Neutrophil (primary cell): ENCODE data around the gene EPN3.

Experiments
- H3K27ac ChIP-seq: fragments of 200-600 bp; sonication (generic); 2 replicates; pipeline ENCODE4 v1.5.1; 2016; ENCODE audit warnings: mild to moderate bottlenecking, moderate library complexity
- H3K27me3 ChIP-seq: fragments of 200-600 bp; sonication (generic); 2 replicates; pipeline ENCODE4 v1.6.0; 2016; ENCODE audit warnings: mild to moderate bottlenecking
- H3K36me3 ChIP-seq: fragments of 200-600 bp; sonication (generic); 2 replicates; pipeline ENCODE4 v1.5.1; 2017
- H3K4me1 ChIP-seq, 2 experiments: fragments of 200-600 bp in 1 of 2; sonication (generic) in 1 of 2; 1 replicate in 1 of 2; 2 replicates in 1 of 2; pipeline versions ENCODE4 v1.5.1 to v1.6.1; 2013 to 2016; ENCODE audit warnings: low read depth in 1 of 2, low read length in 1 of 2, mild to moderate bottlenecking in 1 of 2, moderate library complexity in 1 of 2; ENCODE audit not compliant: control insufficient read depth in 1 of 2, insufficient read depth in 1 of 2
- H3K4me3 ChIP-seq, 2 experiments: fragments of 200-600 bp in 1 of 2; sonication (generic) in 1 of 2; 1 replicate in 1 of 2; 2 replicates in 1 of 2; pipeline ENCODE4 v1.5.1; 2013 to 2016; ENCODE audit warnings: low read depth in 1 of 2, low read length in 1 of 2, mild to moderate bottlenecking in 1 of 2, moderate library complexity in 1 of 2
- H3K9me3 ChIP-seq: fragments of 200-600 bp; sonication (generic); 2 replicates; pipeline ENCODE4 v1.5.1; 2016
- TF ChIP-seq, protein P1 (sequence below): fragments of 200-600 bp; sonication (generic); IDR thresholded peaks from 2 replicates; pipeline ENCODE4 v1.5.1; 2016; ENCODE audit warnings: antibody characterized with exemption

Gene EPN3

DNA sequence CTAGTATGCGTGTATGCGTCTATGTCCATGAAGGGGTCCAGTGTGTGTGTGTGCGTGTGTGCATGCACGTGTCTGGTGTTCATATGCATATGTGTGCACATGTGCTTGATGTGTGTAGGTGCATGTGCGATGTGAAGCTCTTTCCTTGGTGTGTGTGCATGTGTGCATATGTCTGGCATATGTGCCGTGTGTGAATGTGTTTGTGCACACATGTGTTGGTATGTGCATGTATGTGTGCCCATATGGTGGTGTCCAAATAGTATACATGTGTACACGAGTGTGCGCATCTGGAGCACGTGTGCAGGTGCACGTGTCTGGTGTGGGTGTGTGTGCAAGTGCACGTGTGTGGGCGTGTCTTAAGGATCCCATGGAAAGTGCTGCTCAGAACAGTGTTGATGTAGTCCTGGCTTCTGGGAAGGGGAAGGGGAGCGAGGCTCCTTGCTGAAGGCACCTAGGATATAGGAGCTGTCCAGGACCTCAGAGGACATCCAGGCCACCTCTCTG, 45.0 kb downstream of the EPN3 start:
- no peak overlapping the region for H3K4me3 ChIP-seq
- H3K4me1 ChIP-seq = no peaks in the 10 kb centered on the region
- no peak overlapping the region for H3K27ac ChIP-seq
- peaks cover 11% of the 10 kb centered on the region for H3K27me3 ChIP-seq
- TF ChIP-seq, protein P1, sequence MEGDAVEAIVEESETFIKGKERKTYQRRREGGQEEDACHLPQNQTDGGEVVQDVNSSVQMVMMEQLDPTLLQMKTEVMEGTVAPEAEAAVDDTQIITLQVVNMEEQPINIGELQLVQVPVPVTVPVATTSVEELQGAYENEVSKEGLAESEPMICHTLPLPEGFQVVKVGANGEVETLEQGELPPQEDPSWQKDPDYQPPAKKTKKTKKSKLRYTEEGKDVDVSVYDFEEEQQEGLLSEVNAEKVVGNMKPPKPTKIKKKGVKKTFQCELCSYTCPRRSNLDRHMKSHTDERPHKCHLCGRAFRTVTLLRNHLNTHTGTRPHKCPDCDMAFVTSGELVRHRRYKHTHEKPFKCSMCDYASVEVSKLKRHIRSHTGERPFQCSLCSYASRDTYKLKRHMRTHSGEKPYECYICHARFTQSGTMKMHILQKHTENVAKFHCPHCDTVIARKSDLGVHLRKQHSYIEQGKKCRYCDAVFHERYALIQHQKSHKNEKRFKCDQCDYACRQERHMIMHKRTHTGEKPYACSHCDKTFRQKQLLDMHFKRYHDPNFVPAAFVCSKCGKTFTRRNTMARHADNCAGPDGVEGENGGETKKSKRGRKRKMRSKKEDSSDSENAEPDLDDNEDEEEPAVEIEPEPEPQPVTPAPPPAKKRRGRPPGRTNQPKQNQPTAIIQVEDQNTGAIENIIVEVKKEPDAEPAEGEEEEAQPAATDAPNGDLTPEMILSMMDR = no peak
- H3K36me3 ChIP-seq = no peaks in the 10 kb centered on the region
- no peaks in the 10 kb centered on the region for H3K9me3 ChIP-seq

DNA sequence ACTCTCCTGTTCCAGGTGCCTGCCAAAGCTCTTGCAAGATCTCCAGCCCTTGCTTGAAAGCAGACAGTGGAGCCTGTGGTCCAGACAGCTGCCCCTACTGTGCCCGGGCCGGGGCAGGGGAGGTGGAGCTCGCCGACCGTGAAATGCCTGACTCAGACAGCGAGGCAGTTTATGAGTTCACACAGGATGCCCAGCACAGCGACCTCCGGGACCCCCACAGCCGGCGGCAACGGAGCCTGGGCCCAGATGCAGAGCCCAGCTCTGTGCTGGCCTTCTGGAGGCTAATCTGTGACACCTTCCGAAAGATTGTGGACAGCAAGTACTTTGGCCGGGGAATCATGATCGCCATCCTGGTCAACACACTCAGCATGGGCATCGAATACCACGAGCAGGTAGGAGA, 45.6 kb downstream of the EPN3 start:
- H3K27me3 ChIP-seq = peaks cover 18% of the 10 kb centered on the region

DNA sequence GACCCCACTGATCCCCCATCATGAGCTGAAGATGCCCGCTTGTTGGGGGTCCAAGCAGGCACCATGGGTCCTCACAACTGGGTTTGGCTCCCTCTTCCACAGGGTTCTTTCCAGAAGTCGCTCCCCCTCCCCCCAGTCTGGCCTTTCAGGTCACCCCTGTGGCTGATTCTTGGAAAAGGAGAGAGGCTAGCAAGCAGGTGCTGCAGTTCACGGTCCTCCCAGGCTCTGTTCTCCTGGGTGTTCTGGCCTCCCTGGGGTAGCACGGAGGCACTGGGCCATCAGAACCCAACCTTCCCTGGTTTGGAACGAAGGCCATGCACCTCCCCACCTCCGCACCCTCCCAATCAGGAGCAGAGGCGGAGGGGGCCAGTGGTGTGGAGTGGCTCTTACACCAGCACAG, 46.9 kb downstream of the EPN3 start:
- Histone ChIP-seq H3K27me3 (peaks cover 26% of the 10 kb centered on the region), H3K36me3 (no peaks in the 10 kb centered on the region), H3K4me3 (no peak overlapping the region), H3K27ac (no peak overlapping the region), H3K4me1 (no peaks in the 10 kb centered on the region), H3K9me3 (no peaks in the 10 kb centered on the region)
- TF ChIP-seq, protein P1 = no peak

More for the DNA sequence above, 45.6 kb downstream of the EPN3 start:
- Histone ChIP-seq H3K9me3 (no peaks in the 10 kb centered on the region), H3K4me1 (no peaks in the 10 kb centered on the region), H3K27ac (no peak overlapping the region), H3K4me3 (no peak overlapping the region), H3K36me3 (no peaks in the 10 kb centered on the region)
- TF ChIP-seq, protein P1 = no peak

DNA sequence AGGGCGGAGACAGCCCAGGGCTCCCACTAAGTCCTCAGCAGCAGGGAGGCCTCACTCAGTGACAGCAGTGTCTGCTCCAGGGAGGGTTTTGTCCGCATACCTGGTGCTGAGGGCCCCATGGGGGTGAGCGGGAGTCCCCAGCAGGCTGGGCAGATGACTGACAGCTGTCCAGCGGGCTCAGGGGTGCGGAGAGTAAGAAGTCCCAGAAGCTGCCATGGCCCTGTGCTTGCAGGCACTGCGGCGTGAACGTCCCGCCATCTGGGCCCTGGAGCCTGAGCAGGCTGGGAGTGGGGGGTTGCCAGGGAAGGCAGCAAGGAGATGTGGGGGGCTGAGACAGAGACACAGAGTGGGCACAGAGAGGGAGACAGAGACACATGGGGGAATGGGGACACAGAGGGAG, 48.1 kb downstream of the EPN3 start:
- no peaks in the 10 kb centered on the region for H3K9me3 ChIP-seq
- TF ChIP-seq, protein P1 = no peak
- H3K36me3 ChIP-seq = no peaks in the 10 kb centered on the region
- no peak overlapping the region for H3K27ac ChIP-seq
- H3K4me1 ChIP-seq = no peaks in the 10 kb centered on the region
- H3K27me3 ChIP-seq = peaks cover 26% of the 10 kb centered on the region
- no peak overlapping the region for H3K4me3 ChIP-seq

DNA sequence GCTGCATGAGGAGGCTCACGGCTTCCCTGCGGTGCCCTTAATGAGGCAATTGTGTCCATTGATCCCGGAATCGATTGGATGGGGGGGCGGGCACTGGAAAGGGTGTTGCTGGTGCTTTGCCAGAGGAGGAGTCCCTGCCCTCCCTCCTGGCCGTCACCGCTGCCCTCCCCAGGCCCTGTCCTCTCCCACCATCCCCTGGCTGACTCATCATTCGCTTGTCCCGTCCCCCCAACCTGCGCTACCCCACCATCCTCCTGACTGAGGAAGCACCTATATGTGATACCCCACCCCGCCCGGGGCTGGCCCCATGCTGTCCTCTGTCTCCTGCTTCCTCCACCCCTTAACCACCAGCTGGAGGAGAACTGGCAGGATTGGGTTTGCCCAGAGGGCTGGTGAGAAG, 48.8 kb downstream of the EPN3 start:
- Histone ChIP-seq H3K9me3 (no peaks in the 10 kb centered on the region), H3K27me3 (peaks cover 21% of the 10 kb centered on the region)
- TF ChIP-seq, protein P1 = no peak

DNA sequence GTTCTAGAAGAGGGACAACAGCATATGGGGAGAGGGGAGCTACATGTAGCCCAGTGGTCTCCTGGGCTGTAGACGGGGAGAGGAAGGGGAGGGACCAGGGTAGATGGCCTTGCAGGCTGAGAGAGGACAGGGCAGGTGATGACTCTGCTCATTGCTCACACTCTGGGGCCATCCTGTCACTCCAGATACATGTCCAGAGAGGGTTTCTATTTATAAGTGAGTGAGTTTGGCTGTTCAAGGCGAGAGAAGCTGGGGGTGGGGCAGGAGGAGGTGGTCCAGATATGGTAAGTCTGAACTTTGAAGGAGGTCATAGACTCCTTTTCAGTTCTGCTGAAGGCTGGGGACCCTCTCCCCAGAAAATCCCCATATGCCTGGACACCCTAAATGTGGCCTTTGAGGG, 50.2 kb downstream of the EPN3 start:
- H3K36me3 ChIP-seq = no peaks in the 10 kb centered on the region
- H3K4me3 ChIP-seq = no peak overlapping the region
- no peak overlapping the region for H3K27ac ChIP-seq
- H3K9me3 ChIP-seq = no peaks in the 10 kb centered on the region
- TF ChIP-seq, protein P1 = no peak
- H3K27me3 ChIP-seq = peaks cover 21% of the 10 kb centered on the region
- no peaks in the 10 kb centered on the region for H3K4me1 ChIP-seq

More for the DNA sequence above, 48.8 kb downstream of the EPN3 start:
- no peaks in the 10 kb centered on the region for H3K4me1 ChIP-seq
- no peak overlapping the region for H3K27ac ChIP-seq
- no peak overlapping the region for H3K4me3 ChIP-seq
- H3K36me3 ChIP-seq = no peaks in the 10 kb centered on the region
